ENCODE data around the gene KCNIP4.

KCNIP4 gene

DNA sequence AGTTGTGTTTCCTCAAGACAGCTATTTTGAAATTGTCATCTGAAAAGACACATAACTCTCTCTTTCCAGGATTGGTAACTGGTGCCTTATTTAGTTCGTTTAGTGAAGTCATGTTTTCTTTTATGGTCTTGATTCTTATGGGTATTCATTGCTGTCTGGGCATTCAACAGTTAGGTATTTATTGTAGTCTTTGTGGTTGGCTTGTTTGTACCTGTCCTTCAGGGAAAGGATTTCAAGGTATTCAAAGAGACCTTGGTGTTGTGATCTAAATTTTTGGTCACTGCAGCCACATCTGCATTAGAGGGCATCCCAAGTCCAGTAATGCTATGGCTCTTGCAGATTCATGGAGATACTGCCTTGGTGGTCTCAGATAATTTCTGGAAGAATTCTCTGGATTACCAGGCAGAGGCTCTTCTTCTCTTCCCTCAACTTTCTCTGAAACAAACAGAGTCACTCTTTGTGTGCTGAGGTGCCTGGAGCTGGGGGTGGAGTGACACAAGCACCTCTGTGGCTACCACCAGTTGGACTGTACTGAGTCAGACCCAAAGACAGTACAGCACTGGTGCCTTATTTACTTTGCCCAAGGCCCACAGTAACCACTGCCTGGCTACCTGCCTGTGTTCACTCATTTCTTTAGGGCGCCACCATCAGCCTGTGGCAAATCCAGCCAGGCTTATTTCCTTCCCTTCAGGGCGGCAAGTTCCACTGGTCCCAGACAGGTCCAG lies 620.4 kb downstream of the KCNIP4 start:
- DNase-seq = no peak

DNA sequence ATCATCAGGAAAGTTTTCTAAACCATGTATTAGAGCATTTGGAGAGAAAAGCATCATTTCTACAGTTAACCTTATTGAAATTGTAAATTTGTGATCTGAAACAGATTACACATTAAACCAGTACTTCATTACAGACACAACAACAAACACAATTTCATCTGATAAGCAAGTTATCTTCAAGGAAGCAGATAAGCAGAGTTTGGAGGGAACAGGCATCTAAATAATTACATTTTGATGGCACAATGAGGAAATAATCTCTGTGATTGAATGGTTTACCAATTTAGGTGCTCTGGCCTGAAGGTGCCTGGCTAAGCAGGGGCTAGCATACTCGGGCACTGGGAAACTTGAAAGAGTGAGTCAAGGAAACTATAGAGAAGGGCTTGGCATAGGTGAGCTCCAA lies 628.5 kb downstream of the KCNIP4 start:
- DNase-seq = no peak

DNA sequence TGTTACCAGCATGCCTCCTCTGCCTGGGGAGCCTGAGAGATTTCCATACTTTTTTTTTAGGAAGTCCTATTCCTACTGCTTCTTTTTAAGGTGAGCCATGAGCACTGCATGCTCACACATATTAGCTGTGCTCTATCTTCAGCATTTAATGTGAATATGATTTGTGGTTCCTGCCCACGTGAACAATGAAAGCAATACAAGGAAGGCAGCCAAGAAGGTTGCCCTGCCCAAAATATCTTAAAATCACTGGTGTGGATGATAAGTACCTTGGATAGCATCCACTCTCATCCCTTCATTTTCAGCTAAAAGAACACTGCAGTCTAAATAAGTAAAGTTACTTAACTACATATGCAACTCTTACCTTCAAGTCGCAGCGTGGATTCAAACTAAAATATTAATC lies 640.9 kb downstream of the KCNIP4 start:
- DNase-seq = no peak

DNA sequence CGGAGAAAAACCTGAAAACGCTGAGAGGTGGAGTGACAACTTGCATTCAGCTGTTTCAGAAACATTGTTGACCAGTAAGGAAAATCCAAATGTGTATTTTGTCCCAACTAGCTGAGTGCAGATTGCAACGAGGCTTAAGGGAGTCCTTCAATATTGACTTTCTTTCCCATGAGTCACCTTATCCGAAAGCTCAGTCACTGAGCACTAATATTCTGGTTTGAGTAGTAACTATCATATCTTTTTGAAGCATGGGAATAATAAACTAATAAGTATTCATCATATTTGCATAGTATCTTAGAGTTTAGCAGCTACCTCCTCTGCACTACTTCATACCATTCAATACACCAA lies 644.1 kb downstream of the KCNIP4 start:
- DNase-seq = no peak

DNA sequence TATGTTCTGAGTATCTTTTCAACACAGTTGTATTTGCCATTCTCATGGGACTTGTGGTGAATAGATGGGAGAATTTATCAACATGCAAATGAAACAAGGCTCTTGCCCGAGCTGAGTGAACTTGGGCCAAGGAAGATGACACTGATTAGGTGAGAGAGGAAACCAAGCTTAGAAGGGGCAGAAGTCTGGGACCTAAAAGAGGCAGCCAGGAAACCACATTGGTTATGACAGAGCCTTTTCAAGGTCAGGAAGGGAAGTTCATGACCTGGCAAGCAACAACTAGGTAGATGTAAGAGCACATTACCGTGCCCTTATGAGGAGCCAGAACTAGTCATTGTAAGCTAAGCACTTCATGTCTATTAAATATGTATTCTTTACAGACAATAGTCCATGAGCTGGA lies 658.0 kb downstream of the KCNIP4 start:
- DNase-seq = no peak

DNA sequence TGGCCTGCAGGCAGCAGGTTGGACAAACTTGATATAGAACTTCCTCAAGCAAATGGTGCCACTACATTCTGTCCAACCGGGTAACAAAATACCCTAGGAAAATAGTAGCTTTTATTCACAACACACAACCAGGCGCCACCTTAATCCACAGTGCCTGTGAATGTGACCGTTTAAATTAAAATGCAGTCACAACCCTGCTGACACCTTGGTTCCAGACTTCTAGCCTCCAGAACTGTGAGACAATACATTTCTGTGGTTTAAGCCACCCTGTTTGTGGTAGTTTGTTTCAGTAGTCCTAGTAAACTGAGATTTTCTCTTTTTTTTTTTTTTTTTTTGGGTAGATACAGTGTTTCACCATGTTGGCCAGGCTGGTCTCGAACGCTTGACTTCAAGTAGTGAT lies 672.5 kb downstream of the KCNIP4 start:
- DNase-seq = no peak

DNA sequence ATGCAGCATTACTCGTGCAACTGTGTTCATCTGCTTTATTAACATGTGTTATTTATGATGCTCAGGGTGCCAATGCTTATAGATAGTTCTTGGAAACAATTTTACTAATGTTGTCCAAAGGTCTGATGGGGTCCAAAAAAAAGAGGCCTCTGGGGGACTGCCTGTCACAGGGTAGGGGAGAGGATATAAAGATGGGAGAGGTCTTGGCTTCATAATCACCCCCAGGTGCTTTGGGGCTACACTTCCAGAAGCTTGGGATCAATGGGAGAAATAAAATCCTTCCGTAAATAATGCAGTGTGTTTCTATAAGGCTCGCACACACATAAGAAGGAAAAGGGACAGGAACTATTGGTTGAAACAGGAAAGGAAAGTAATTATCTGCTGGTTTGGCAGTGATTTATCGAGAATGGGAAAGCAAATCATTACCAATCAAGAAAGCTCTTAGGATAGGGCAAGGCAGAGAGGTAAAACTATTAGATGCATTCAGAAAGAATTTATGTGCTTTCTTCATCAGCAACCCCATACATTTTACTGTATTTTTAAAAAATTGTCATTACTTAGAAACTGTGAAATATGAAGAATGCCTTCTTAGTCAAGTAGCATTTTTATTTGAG lies 677.0 kb downstream of the KCNIP4 start:
- no peak for DNase-seq

DNA sequence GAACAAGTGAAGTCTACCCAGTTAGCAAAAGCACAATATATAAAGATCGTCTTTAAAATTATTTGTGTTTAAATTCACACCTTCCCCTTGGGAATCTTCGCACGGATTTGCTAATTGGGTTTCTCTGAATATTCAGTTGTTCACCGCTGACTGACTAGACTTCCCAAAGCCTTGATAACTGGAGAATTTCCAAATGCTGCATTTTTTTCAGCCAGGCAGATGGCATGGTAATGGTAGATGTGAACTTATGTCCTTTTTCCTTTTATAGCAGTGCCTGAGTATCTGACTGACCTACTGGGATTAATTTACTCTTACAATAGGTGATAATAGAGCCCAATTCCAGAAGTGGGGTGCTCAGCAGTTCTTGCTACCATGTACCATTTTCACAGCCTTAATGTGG lies 700.2 kb downstream of the KCNIP4 start:
- no peak for DNase-seq

DNA sequence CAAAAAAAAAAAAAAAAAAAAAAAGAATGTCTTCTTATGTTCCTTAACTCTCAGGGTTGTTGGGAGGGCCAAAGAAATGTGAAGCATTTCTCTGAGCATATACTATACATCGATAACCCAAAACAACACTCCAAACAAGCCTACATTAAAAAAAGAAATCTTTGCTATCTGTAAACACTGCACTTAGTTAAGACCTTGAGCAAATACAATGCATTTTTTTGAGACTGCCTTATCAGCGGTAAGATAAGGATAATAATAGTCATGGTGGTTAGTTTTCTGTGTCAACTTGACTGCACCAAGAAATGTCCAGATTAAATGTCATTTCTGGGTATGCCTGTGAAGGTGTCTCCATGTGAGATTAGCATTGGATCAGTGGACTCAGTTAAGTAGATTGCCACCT lies 706.4 kb downstream of the KCNIP4 start:
- no peak for DNase-seq

DNA sequence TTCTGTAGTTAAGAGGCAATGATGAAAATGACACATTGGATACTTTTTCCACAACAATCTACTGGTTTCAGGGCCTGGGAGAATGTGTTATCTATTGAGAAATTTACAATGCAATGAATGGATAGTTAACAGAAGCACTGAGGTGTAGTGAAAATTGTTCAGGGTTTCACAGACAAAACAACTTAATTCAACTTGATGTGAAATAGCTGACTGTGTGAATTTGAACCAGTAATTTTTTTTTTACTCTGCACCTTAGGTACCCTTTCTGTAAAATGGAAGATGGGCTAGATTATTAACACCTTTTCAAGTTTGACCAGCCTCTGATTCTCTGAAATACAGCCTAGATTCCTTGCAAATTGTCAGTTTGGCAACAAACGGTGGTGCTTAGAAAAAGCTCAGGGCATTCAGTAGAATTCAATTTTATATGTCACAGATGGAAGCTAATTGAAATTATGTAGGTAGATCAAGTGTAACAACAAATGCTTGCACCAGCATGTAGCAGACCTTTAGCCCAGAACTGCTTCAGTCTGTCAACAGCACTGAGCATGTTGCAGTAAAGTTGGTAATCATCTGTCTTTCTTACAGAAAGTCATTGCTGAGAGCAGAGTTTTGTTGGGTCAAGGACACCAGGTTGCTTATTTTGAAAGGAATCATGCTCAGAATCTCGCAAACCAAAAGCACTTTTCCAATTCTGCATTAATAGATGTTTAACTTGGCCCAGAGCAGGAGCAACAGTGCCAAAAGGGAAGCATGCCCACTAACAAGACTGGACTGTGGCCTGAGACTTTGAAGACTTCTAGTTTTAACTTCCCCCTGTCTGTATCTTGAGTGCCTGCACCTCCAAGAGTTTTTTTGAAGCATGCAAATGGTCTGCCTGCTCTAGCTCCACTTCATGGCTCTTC lies 721.7 kb downstream of the KCNIP4 start:
- no peak for DNase-seq

DNA sequence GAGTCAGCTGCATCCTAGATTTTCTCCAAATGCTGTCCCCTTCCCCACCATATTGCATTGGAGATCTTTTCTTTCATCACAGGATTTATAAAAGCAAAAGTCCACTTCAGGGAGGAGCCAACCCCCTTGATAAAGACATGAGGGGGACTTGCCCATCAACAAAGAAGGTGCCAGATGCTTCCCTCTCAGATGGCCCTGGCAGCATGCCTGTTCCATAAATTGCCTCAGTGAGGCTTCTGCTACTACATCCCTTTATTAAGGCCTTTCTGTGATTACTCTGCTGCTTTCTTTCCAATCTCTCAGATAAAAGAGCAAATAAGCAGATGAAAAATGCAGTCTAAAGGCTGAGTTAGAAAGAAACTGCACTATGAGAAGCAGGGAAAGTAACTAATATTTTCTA lies 736.7 kb downstream of the KCNIP4 start:
- DNase-seq = no peak

DNA sequence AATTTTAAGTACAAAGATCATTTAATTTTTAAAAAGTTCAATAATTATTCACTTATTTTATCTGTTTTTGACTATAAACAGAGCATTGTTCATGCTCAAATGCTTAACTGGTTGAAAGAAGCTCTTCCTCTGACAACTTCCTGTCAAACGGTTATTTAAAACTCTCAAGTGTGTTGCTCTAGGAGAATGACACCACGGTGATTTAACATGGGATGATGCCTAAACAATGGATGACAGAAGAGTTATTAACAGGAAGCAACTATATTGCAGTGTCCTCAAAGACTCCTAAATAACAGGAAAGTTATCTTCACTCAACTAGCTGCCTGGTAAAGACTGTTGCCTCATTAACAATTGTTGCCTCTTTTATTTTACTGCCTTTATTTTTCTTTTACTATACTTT lies 738.7 kb downstream of the KCNIP4 start:
- DNase-seq = no peak

DNA sequence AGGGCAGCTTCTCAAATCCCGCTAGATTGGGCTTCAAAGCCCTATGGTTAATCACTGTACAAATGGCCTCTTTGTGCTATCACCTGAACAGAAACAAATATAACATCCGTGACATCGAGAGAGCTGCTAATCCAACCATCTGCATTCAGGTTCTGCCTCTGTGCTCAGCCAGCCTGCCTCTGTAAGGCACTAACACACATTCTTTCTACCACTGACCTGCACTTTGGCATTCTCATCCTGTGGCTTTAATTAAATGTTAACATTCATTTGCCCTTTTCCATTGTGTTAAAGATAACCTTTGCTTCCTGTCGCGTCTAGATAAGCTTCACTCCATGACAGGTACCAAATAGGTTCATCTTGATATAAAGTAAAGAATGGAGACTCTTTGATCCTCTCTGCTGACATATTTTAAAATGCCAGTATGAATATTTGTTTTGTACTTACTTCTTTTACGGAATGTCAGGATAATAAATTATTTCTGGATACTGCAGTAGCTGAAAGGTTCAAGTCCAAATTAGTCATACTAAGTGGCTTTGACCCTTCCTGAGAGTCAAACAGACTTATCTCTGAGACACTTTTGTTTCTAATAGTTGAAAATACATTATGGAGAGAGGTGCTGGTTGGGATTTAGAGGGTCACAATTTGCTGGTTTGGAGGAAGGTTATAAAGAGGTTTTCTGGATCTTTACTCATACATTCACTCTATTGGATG lies 742.6 kb downstream of the KCNIP4 start:
- no peak for DNase-seq

DNA sequence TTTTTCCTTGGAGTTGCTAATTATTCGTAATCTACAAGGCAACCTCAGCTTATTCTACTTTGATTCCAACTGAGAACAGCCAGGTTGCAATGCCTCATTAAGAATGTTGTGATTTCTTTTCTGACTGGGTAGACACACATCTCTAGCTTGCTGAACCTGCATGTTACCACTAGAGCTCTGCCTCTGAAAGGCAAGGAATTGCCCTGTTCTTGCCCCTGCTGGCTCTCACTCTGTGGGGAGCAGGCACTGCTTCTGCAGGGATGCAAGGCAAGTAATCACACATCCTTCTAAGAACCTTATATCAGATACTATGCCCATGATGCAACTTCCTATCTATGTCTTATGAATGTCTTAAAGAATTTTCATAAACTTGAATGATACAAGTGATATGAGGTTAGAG lies 745.2 kb downstream of the KCNIP4 start:
- no peak for DNase-seq

DNA sequence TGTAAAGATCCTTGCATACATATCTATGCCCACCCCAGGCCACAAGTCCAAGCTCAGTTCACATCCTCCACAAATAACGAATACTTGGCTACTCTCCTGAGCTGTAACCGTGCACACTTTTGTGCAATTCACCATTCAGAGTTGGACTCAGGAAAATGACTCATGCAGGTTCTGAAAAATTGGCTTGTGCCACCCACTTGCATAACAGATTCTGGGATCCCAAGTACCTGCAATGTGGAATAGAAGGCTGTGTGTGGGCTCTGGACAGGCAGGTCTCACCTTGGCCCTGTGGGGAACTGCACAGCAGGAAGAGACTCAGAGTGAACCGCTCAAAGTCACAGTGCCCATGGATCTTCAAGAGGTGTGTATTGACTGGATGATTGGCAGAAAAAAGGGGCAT lies 745.6 kb downstream of the KCNIP4 start:
- DNase-seq = no peak

DNA sequence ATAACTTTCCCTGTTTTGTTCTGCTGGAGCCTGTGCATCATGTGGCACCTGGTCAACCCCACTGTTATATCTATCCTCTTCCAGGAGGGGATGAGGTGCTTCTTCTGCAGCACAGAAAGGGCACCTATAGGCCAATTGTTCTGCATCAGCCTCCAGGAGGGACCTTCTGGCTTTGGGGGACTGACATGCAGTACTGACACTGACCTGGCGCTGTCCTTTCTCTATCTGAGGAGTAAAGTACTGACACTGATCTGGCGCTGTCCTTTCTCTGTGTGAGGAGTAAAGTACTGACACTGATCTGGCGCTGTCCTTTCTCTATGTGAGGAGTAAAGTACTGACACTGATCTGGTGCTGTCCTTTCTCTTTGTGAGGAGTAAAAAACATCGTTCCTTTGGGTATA lies 749.9 kb downstream of the KCNIP4 start:
- no peak for DNase-seq

DNA sequence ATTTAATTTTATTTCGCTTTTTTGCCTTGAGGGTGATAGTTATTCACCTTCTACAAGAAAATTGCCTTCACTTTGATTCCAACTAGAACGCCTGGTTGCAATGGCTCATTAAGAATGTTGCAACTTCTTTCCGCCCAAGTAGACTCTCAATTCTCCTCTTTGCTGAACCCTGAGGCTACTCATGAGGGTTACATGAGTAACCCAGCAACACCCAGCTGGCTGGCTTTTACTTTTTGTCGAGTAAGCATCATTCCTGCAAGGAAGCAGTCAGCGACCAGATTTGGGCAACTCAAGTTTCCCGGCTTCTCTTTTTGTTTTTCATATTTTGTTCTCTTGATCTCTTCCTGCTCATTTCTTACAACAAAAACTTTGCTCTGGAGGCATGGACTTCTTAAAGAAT lies 752.9 kb downstream of the KCNIP4 start:
- no peak for DNase-seq

DNA sequence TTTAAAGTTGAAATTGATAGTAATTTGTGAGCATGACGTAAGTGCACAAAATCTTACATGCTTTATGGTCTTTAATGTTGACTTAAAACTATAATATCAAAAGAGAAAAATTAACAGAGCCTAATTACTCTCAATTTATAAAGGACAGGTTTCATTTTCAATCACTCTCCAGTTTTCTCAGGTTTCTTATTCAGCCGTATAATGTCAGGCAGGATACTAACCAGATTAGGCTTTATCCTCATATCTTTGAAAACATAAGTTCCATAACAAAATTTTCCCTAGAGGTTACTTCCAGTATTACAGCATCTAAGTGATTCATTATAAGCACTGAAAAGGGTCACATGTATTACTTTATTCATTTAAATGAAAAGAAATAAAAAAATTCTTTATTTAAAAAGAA lies 756.2 kb downstream of the KCNIP4 start:
- no peak for DNase-seq

DNA sequence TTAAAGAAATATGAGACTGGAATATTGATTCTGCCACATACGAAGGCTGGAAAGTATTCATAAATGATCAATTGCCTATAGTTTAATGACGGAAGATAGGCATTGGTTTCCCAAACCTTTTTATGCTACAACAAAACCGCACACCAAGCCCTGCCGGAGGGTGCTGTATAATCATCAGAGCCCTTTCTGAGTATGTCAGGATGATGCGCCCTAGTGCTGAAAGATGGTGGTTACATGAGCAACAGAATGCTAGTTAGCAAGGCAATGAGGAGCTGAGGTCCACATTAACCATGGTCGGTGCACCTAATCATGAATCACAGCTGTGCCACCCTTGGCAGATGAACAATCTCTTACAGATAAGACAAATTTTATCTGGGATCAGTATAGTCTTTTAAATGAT lies 757.3 kb downstream of the KCNIP4 start:
- no peak for DNase-seq

DNA sequence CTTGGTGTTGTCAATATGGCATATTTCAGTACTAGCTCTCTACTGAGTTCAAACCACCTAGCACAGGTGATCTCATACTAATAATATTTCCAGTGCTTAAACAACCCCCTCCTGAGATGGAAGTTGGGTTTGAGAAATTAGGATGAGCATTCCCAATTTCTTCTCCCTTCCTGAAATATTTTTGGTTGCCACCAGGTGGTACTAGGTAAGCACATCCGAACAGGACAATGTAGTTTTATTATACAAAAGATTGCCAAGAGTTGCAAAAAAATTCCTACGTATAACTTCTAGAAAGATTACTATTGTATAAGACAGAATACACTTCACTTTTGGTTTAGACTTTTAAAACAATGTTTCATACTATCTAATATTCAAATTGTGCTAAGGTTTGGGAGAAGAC lies 763.8 kb downstream of the KCNIP4 start:
- no peak for DNase-seq

DNA sequence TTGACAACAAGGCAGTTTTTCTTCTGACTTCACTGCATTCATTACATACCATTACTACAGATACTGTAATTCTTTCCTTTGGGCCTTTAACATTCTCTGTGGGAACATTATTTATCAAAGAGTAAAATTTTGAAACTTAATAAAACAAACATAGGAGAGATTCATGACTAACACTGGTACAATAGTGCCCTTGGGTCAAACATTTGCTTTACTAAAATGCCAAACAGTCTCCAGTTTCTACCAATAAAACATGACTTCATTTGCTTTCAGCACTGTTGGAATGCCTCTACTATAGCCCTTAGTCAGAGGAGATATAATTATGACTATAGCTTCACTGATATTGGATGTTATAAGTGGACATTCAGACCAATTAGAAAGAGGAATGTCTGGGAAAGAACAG lies 766.9 kb downstream of the KCNIP4 start:
- no peak for DNase-seq

DNA sequence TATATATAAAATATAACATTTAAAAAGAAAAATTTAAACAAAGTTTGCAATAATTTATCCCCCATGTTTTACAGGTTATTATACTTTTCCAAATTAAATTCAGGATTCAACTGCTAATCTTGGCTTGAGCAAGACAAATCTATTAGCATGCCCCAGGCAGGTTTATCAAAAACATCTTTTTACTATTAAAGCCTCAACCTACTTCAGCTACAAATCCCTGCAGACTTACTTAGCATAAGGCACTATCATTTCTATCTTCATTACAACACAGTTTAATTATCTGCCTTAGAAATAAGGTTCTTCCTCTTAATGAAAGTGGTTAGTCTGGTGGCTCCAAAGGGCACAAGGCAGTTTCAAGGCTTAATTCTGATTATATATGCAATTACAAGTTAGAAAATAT lies 770.7 kb downstream of the KCNIP4 start:
- no peak for DNase-seq

DNA sequence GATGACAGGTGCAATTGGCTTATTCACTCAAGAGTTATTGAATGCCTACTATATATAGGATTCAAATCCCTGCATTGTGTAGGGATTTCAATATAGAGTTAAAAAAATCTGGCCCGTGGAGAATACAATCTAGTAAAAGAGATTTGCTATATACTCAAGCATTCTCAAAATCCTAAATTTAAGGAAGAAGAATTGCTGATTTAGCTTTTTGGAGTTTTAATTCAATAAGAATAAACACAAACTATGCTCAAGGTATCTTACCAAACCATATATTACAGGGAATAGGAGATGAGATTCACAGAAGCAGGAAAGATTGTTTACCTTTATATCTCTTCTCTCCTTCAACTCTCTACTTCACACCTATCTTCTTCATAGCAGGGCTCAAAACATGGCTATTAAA lies 771.5 kb downstream of the KCNIP4 start:
- DNase-seq = no peak

Measured in suppressor macrophage (primary cell).